ENCODE results near the gene RARA. TPM values are rescaled to one million over a fixed set of nuclear protein-coding genes. Genes with fewer than 3 reads are reported as not detected.

The RARA gene
- total RNA-seq, 6 donors from 2014 or later: 45.7 to 95.6 (median 85.9) TPM

- Histone ChIP-seq H3K4me1 (peaks cover 54 to 84% (median 55%) of the 10 kb centered on the region in 4 donors), H3K4me3 (no peak overlapping the region), H3K9me3 (no peaks in the 10 kb centered on the region), H3K36me3 (peaks cover 17 to 71% (median 54%) of the 10 kb centered on the region in 4 donors), H3K27me3 (no peaks in the 10 kb centered on the region), H3K27ac (peak overlapping the region; percentile 4 to 75 (median 56))
- DNase-seq (peak; percentile 74 to 98), ATAC-seq (ENCODE audit: low FRiP score in 2 of 2) (peak; percentile 77 to 79)
- WGBS, 2 donors: 32 to 60% methylated on average over 9 to 28 of the region's 29 CpGs
- TF ChIP-seq POLR2AphosphoS5 (IDR thresholded peaks at IDR 0.05): peak in 1 of 2 donors; percentile 26
- peak; percentile 95 to 98 (median 98) for TF ChIP-seq CTCF (IDR thresholded peaks at IDR 0.05)
- no peak for TF ChIP-seq EP300 (IDR thresholded peaks at IDR 0.05)
Measured at GRCh38 chr17:40355123-40355803, 46.3 kb downstream of the RARA start.

- Histone ChIP-seq H3K36me3 (peaks cover 17 to 62% (median 54%) of the 10 kb centered on the region in 4 donors), H3K9me3 (no peaks in the 10 kb centered on the region), H3K27ac (peak overlapping the region; percentile 4 to 75 (median 56)), H3K4me1 (peaks cover 46 to 76% (median 47%) of the 10 kb centered on the region in 4 donors), H3K4me3 (no peak overlapping the region), H3K27me3 (no peaks in the 10 kb centered on the region)
- no peak for DNase-seq
- ATAC-seq (ENCODE audit: low FRiP score in 2 of 2): no peak
- 66 to 72% methylated on average over 16 to 19 of the region's 33 CpGs for WGBS, 2 donors
- TF ChIP-seq CTCF (IDR thresholded peaks at IDR 0.05): no peak
- TF ChIP-seq EP300 (IDR thresholded peaks at IDR 0.05): no peak
- no peak for TF ChIP-seq POLR2AphosphoS5 (IDR thresholded peaks at IDR 0.05)
- no peak for TF ChIP-seq POLR2A (IDR thresholded peaks at IDR 0.05)
Measured at GRCh38 chr17:40355804-40356758, 47.1 kb downstream of the RARA start.

GRCh38 chr17:40356990-40357881 lies 48.3 kb downstream of the RARA start:
- peaks cover 35 to 68% (median 37%) of the 10 kb centered on the region in 4 donors for H3K4me1 ChIP-seq
- no peak overlapping the region for H3K4me3 ChIP-seq
- no peaks in the 10 kb centered on the region for H3K9me3 ChIP-seq
- TF ChIP-seq POLR2A (IDR thresholded peaks at IDR 0.05): no peak
- TF ChIP-seq CTCF (IDR thresholded peaks at IDR 0.05): no peak
- TF ChIP-seq POLR2AphosphoS5 (IDR thresholded peaks at IDR 0.05): no peak
- no peak for DNase-seq
- 70 to 83% methylated on average over 8 to 17 of the region's 19 CpGs for WGBS, 2 donors
- peaks cover 17 to 51% (median 42%) of the 10 kb centered on the region in 4 donors for H3K36me3 ChIP-seq
- no peaks in the 10 kb centered on the region for H3K27me3 ChIP-seq
- peak in 1 of 2 donors; percentile 1 for ATAC-seq (ENCODE audit: low FRiP score in 2 of 2)
- peak overlapping the region in 3 of 4 donors; percentile 4 to 75 (median 74) for H3K27ac ChIP-seq

GRCh38 chr17:40358323-40359038 lies 49.5 kb downstream of the RARA start:
- DNase-seq (peak in 1 of 2 donors; percentile 94), ATAC-seq (ENCODE audit: low FRiP score in 2 of 2) (peak; percentile 83 to 86)
- WGBS, 2 donors: 11% methylated on average over 16 to 17 of the region's 17 CpGs
- Histone ChIP-seq H3K4me3 (peak overlapping the region in 2 of 4 donors; percentile 16 to 23), H3K27me3 (no peaks in the 10 kb centered on the region), H3K9me3 (no peaks in the 10 kb centered on the region), H3K36me3 (peaks cover 11 to 38% (median 31%) of the 10 kb centered on the region in 4 donors), H3K4me1 (peaks cover 26 to 68% (median 35%) of the 10 kb centered on the region in 4 donors), H3K27ac (peak overlapping the region in 2 of 4 donors; percentile 74 to 75)
- no peak for TF ChIP-seq EP300 (IDR thresholded peaks at IDR 0.05)
- TF ChIP-seq POLR2A (IDR thresholded peaks at IDR 0.05): no peak
- peak; percentile 94 to 99 (median 97) for TF ChIP-seq CTCF (IDR thresholded peaks at IDR 0.05)
- TF ChIP-seq POLR2AphosphoS5 (IDR thresholded peaks at IDR 0.05): no peak

Measured in upper lobe of left lung (tissue), 6 donors.